IMR-90 (cell line): ENCODE data around the gene PRDM12. TPM values are rescaled to one million over a fixed set of nuclear protein-coding genes. Genes with fewer than 3 reads are reported as not detected.
A peak's percentile ranks its signal among the peaks of the same experiment; 100 is the strongest.

Source experiments
- ATAC-seq: fragments of 200-7000 bp; cut with Tn5 transposase; 2 replicates; pipeline ENCODE4 v1.9.1; 2020; ENCODE audit warnings: low read depth, mild to moderate bottlenecking, moderate library complexity
- BruUV-seq: library from RNA; stranded (reverse); fragments of 400-500 nt; replicated peaks from 2 replicates; lab custom pipeline; 2021; lab: Mats Ljungman, UMichigan
- CTCF ChIA-PET: fragments of 300-600 bp; formaldehyde crosslinking; extraction: SDS; loops from one replicate; lab custom pipeline; 2021; ENCODE audit warnings: antibody characterized with exemption; lab: Yijun Ruan, JAX
- POLR2A ChIA-PET: fragments of 300-600 bp; sonication (Branson Sonifier 250); formaldehyde crosslinking; loops from one replicate; lab custom pipeline; 2022; ENCODE audit warnings: antibody characterized with exemption; ENCODE audit not compliant: unreplicated experiment; lab: Charles Lee
- DNase-seq: peaks from one replicate; pipeline ENCODE4 v3.0.0; 2013
- H2AFZ ChIP-seq: replicated peaks from 2 replicates; pipeline ENCODE3; 2013; ENCODE audit warnings: low read length, mild to moderate bottlenecking; ENCODE audit not compliant: poor library complexity
- H2AK5ac ChIP-seq: 2 replicates; pipeline ENCODE4 v1.6.1; 2013; ENCODE audit warnings: low read depth, low read length, inconsistent platforms
- H2AK9ac ChIP-seq: replicated peaks from 2 replicates; pipeline ENCODE3; 2013; ENCODE audit warnings: mild to moderate bottlenecking, low read depth, low read length, moderate library complexity; ENCODE audit not compliant: poor library complexity
- H2BK120ac ChIP-seq: 2 replicates; pipeline ENCODE4 v1.6.1; 2013; ENCODE audit warnings: low read depth, low read length, inconsistent platforms
- H2BK15ac ChIP-seq: 3 replicates; pipeline ENCODE4 v1.6.1; 2013; ENCODE audit warnings: low read depth, low read length, inconsistent platforms
- H2BK20ac ChIP-seq: 2 replicates; pipeline ENCODE4 v1.6.1; 2013; ENCODE audit warnings: low read depth, mild to moderate bottlenecking, inconsistent platforms, low read length, moderate library complexity
- H2BK5ac ChIP-seq: 2 replicates; pipeline ENCODE4 v1.6.1; 2013; ENCODE audit warnings: mild to moderate bottlenecking, low read depth, low read length, inconsistent platforms; ENCODE audit not compliant: poor library complexity, severe bottlenecking
- H3K14ac ChIP-seq: replicated peaks from 2 replicates; pipeline ENCODE4 v1.6.1; 2013; ENCODE audit warnings: low read depth, low read length, inconsistent platforms
- H3K18ac ChIP-seq: 2 replicates; pipeline ENCODE4 v1.6.1; 2013; ENCODE audit warnings: low read depth, low read length, control low read depth
- H3K23ac ChIP-seq: 2 replicates; pipeline ENCODE4 v1.6.1; 2013; ENCODE audit warnings: low read depth, low read length, inconsistent platforms
- H3K27ac ChIP-seq: 2 replicates; pipeline ENCODE4 v1.5.1; 2013; ENCODE audit warnings: mild to moderate bottlenecking, control low read depth, low read length; ENCODE audit not compliant: insufficient read depth
- H3K27me3 ChIP-seq: 2 replicates; pipeline ENCODE4 v1.6.1; 2013; ENCODE audit warnings: low read length; ENCODE audit not compliant: control insufficient read depth, insufficient read depth
- H3K36me3 ChIP-seq: 2 replicates; pipeline ENCODE4 v1.6.1; 2013; ENCODE audit warnings: low read length, mixed read lengths; ENCODE audit not compliant: control insufficient read depth, insufficient read depth
- H3K4ac ChIP-seq: 2 replicates; pipeline ENCODE4 v1.6.1; 2013; ENCODE audit warnings: low read depth, low read length, inconsistent platforms
- H3K4me1 ChIP-seq: 2 replicates; pipeline ENCODE4 v1.6.1; 2013; ENCODE audit warnings: low read length, mixed read lengths; ENCODE audit not compliant: control insufficient read depth, insufficient read depth
- H3K4me2 ChIP-seq: 2 replicates; pipeline ENCODE4 v1.6.1; 2013; ENCODE audit warnings: low read depth, mild to moderate bottlenecking, control low read depth, low read length, moderate library complexity
- H3K4me3 ChIP-seq: 2 replicates; pipeline ENCODE4 v1.5.1; 2013; ENCODE audit warnings: low read depth, mild to moderate bottlenecking, control low read depth, low read length, moderate library complexity; ENCODE audit not compliant: insufficient read depth
- H3K56ac ChIP-seq: 2 replicates; pipeline ENCODE4 v1.6.1; 2013; ENCODE audit warnings: low read length, inconsistent platforms; ENCODE audit not compliant: insufficient read depth; ENCODE audit errors: extremely low read depth
- H3K79me1 ChIP-seq, 2 experiments: 2 replicates each; pipeline ENCODE4 v1.6.1; 2013; ENCODE audit warnings: low read length in 2 of 2, inconsistent platforms in 1 of 2, low read depth in 1 of 2
- H3K9ac ChIP-seq: 2 replicates; pipeline ENCODE4 v1.6.1; 2013; ENCODE audit warnings: low read depth, low read length, control low read depth
- H3K9me1 ChIP-seq: 2 replicates; pipeline ENCODE4 v1.6.1; 2013; ENCODE audit warnings: low read length, inconsistent platforms; ENCODE audit not compliant: insufficient read depth
- H3K9me3 ChIP-seq: 2 replicates; pipeline ENCODE4 v1.6.1; 2013; ENCODE audit warnings: low read length; ENCODE audit not compliant: control insufficient read depth, insufficient read depth
- H4K20me1 ChIP-seq: 2 replicates; pipeline ENCODE4 v1.6.1; 2013; ENCODE audit warnings: low read length, inconsistent platforms; ENCODE audit not compliant: insufficient read depth
- H4K5ac ChIP-seq: 2 replicates; pipeline ENCODE4 v1.6.1; 2013; ENCODE audit warnings: mild to moderate bottlenecking, low read depth, low read length, control low read depth
- H4K8ac ChIP-seq, 2 experiments: 2 replicates each; pipeline ENCODE4 v1.6.1; 2013; ENCODE audit warnings: low read depth in 2 of 2, low read length in 2 of 2, control low read depth in 1 of 2, inconsistent platforms in 1 of 2
- H4K91ac ChIP-seq: 2 replicates; pipeline ENCODE4 v1.6.1; 2013; ENCODE audit warnings: low read depth, low read length, inconsistent platforms; ENCODE audit not compliant: insufficient read depth
- BHLHE40 ChIP-seq: fragments of 150-350 bp; IDR thresholded peaks from 2 replicates; pipeline ENCODE4 v1.6.1; 2016; ENCODE audit warnings: mild to moderate bottlenecking, low read depth, low read length
- CEBPB ChIP-seq: IDR thresholded peaks from 2 replicates; pipeline ENCODE4 v1.6.1; 2012; ENCODE audit warnings: low read depth, low read length, improper control_type of control experiment
- CHD1 ChIP-seq: IDR thresholded peaks from 2 replicates; pipeline ENCODE4 v1.6.1; 2012; ENCODE audit warnings: low read depth, low read length, improper control_type of control experiment
- CTCF ChIP-seq: conservative IDR thresholded peaks from 2 replicates; pipeline ENCODE4 v1.5.1; 2012; ENCODE audit warnings: mild to moderate bottlenecking, low read depth, low read length, improper control_type of control experiment
- ELK1 ChIP-seq: fragments of 150-350 bp; IDR thresholded peaks from 2 replicates; pipeline ENCODE4 v1.6.1; 2016; ENCODE audit warnings: low read depth, mild to moderate bottlenecking, low read length, moderate library complexity, borderline replicate concordance
- FOS ChIP-seq: fragments of 150-350 bp; IDR thresholded peaks from 2 replicates; pipeline ENCODE4 v1.6.1; 2016; ENCODE audit warnings: low read depth, low read length
- MAFK ChIP-seq: IDR thresholded peaks from 2 replicates; pipeline ENCODE4 v1.6.1; 2012; ENCODE audit warnings: low read depth, low read length, improper control_type of control experiment
- MXI1 ChIP-seq: IDR thresholded peaks from 2 replicates; pipeline ENCODE4 v1.6.1; 2012; ENCODE audit warnings: low read depth, mild to moderate bottlenecking, low read length, moderate library complexity, borderline replicate concordance
- NFE2L2 ChIP-seq: fragments of 150-350 bp; IDR thresholded peaks from 2 replicates; pipeline ENCODE4 v1.6.1; 2016; ENCODE audit warnings: low read depth, mild to moderate bottlenecking, low read length
- POLR2A ChIP-seq: IDR thresholded peaks from 2 replicates; pipeline ENCODE4 v1.6.1; 2012; ENCODE audit warnings: mild to moderate bottlenecking, low read depth, low read length
- RAD21 ChIP-seq: IDR thresholded peaks from 2 replicates; pipeline ENCODE4 v1.6.1; 2012; ENCODE audit warnings: low read length, improper control_type of control experiment
- RCOR1 ChIP-seq: IDR thresholded peaks from 2 replicates; pipeline ENCODE4 v1.6.1; 2012; ENCODE audit warnings: mild to moderate bottlenecking, low read length, improper control_type of control experiment; ENCODE audit not compliant: insufficient replicate concordance
- RFX5 ChIP-seq: IDR thresholded peaks from 2 replicates; pipeline ENCODE4 v1.8.0; 2012; ENCODE audit warnings: low read depth, mild to moderate bottlenecking, low read length, moderate library complexity
- SMC3 ChIP-seq: fragments of 150-350 bp; IDR thresholded peaks from 2 replicates; pipeline ENCODE4 v1.6.1; 2016; ENCODE audit warnings: low read depth, mild to moderate bottlenecking, antibody characterized with exemption, low read length, moderate library complexity
- USF2 ChIP-seq: fragments of 150-350 bp; IDR thresholded peaks from 2 replicates; pipeline ENCODE4 v1.6.1; 2017; ENCODE audit warnings: mild to moderate bottlenecking, antibody characterized with exemption, low read length, low read depth
- WGBS, 2 experiments: methylation state at CpG; one replicate each; pipeline versions ENCODE4 v1.1.5 to v1.1.7; 2013; ENCODE audit warnings: missing lambda C conversion rate in 2 of 2; ENCODE audit not compliant: insufficient read length in 1 of 2; ENCODE audit errors: extremely low coverage in 2 of 2; 5-methylcytosine and 5-hydroxymethylcytosine counted together
- dilution Hi-C: fragments of 300-500 bp; cut with HindIII; formaldehyde crosslinking; loops from one replicate; pipeline ENCODE4 v1.14.3; 2018; ENCODE audit warnings: low sequenced_read_pairs; ENCODE audit not compliant: unreplicated experiment
- in situ Hi-C: fragments of 300-500 bp; cut with MboI; formaldehyde crosslinking; loops from 3 replicates; pipeline ENCODE4 v1.14.3; 2019; ENCODE audit warnings: low sequenced_read_pairs, inconsistent platforms, mixed read lengths
- intact Hi-C: fragments of 100-400 bp; cut with micrococcal nuclease; formaldehyde crosslinking; loops from 2 replicates; pipeline ENCODE4 v1.10.0; 2022
- polyA plus RNA-seq, 3 experiments: library from polyadenylated mRNA; depleted of rRNA; stranded (reverse); fragments of >200 nt; gene quantifications; 2 replicates each; pipeline ENCODE4 v1.2.3, GENCODE V29; 2012; ENCODE audit warnings: low replicate concordance in 1 of 3
- total RNA-seq: library from RNA; depleted of rRNA; stranded (reverse); fragments of >200 nt; gene quantifications from 2 replicates; pipeline ENCODE4 v1.2.3, GENCODE V29; 2012

PRDM12 gene
- total and polyA plus RNA-seq, 2 of the 4 experiments (the other 2 are of a cell fraction): not detected

GRCh38 chr9:130638284-130639123 lies 25.9 kb upstream of the PRDM12 start:
- DNase-seq (no peak), ATAC-seq (no peak)
- H2BK120ac ChIP-seq: no peak overlapping the region
- 72% methylated on average over 10 of the region's 37 CpGs; no CpG with 5 or more reads in 1 of the 2 experiments for WGBS, 2 experiments
- no peak overlapping the region for H2BK5ac ChIP-seq
- no peaks in the 10 kb centered on the region; the same call in 1 of the 2 replicates for H4K20me1 ChIP-seq
- no peak overlapping the region for H3K14ac ChIP-seq
- H3K27ac ChIP-seq: no peak overlapping the region
- H3K9me3 ChIP-seq: no peaks in the 10 kb centered on the region; the same call in 1 of the 2 replicates
- no peak overlapping the region for H2BK20ac ChIP-seq
- CTCF ChIA-PET: interaction anchor here (0.6 to 1.6 kb wide), 3 partner anchors 9 to 46 kb away, joined by 3 to 7 read pairs (median 3); no protein-coding TSS in a partner anchor
- H2AFZ ChIP-seq: peak overlapping the region; percentile 21
- H3K79me1 ChIP-seq: no peaks in the 10 kb centered on the region
- H3K56ac ChIP-seq: no peak overlapping the region
- no peak overlapping the region for H3K18ac ChIP-seq
- in situ Hi-C loops (no loop called here), dilution Hi-C loops (no loop called here), intact Hi-C loops (no loop called here)
- no peak overlapping the region for H3K4ac ChIP-seq
- no peak overlapping the region for H3K23ac ChIP-seq
- no peak overlapping the region for H4K8ac ChIP-seq
- peaks cover 40% of the 10 kb centered on the region for H3K36me3 ChIP-seq
- H3K27me3 ChIP-seq: no peaks in the 10 kb centered on the region
- BruUV-seq: no TSS peak
- H4K5ac ChIP-seq: no peak overlapping the region
- peaks cover 4% of the 10 kb centered on the region; the same call in 1 of the 2 replicates for H3K9me1 ChIP-seq
- no peak overlapping the region for H2BK15ac ChIP-seq
- no peak overlapping the region for H2AK5ac ChIP-seq
- no peak overlapping the region for H3K9ac ChIP-seq
- no peak overlapping the region for H4K91ac ChIP-seq
- H2AK9ac ChIP-seq: peak overlapping the region; percentile 15
- H3K4me1 ChIP-seq: no peaks in the 10 kb centered on the region
- no peak overlapping the region for H3K4me3 ChIP-seq
- H3K4me2 ChIP-seq: no peak overlapping the region
- POLR2A ChIA-PET: no interaction called here
- no peak for TF ChIP-seq CTCF
- no peak for TF ChIP-seq POLR2A
- TF ChIP-seq USF2: no peak
- TF ChIP-seq NFE2L2: no peak
- no peak for TF ChIP-seq RFX5
- TF ChIP-seq RCOR1: no peak
- no peak for TF ChIP-seq BHLHE40
- TF ChIP-seq CEBPB: no peak
- no peak for TF ChIP-seq CHD1
- TF ChIP-seq ELK1: no peak
- TF ChIP-seq SMC3: no peak
- no peak for TF ChIP-seq FOS
- TF ChIP-seq MAFK: no peak
- TF ChIP-seq MXI1: no peak
- TF ChIP-seq RAD21: no peak
